Kidney (tissue), 14 donors: ENCODE measurements around the gene CCDC27. TPM values are rescaled to one million over a fixed set of nuclear protein-coding genes. Genes with fewer than 3 reads are reported as not detected.
A peak's percentile ranks its signal among the peaks of the same experiment; 100 is the strongest.

ENCODE experiments used
- DNase-seq, 5 donors: peaks; one replicate each; pipeline ENCODE4 v3.0.0-alpha.2; 2013 to 2020
- FAIRE-seq: peaks from 2 replicates; lab custom pipeline; 2012; peaks lifted over from hg19 to GRCh38; lab: Jason Lieb, UNC
- H3K27ac ChIP-seq, 2 donors: one replicate each; pipeline ENCODE4 v1.7.0; 2013; ENCODE audit warnings: low read depth in 2 of 2, low read length in 2 of 2, inconsistent platforms in 1 of 2
- H3K27me3 ChIP-seq: one replicate; pipeline ENCODE4 v1.7.1; 2013; ENCODE audit warnings: low read length, inconsistent platforms; ENCODE audit not compliant: control insufficient read depth, insufficient read depth
- H3K36me3 ChIP-seq, 3 donors: one replicate each; pipeline versions ENCODE4 v1.7.0 to v1.7.1; 2013; ENCODE audit warnings: low read length in 3 of 3, control low read depth in 1 of 3, inconsistent platforms in 1 of 3; ENCODE audit not compliant: insufficient read depth in 3 of 3, control insufficient read depth in 2 of 3
- H3K4me1 ChIP-seq, 3 donors: one replicate each; pipeline versions ENCODE4 v1.7.0 to v1.7.1; 2013; ENCODE audit warnings: low read length in 3 of 3, inconsistent platforms in 1 of 3, low read depth in 1 of 3; ENCODE audit not compliant: control insufficient read depth in 2 of 3, insufficient read depth in 2 of 3
- H3K4me3 ChIP-seq, 3 donors: one replicate each; pipeline versions ENCODE4 v1.7.0 to v1.8.1; 2013; ENCODE audit warnings: low read length in 3 of 3, control low read depth in 1 of 3, inconsistent platforms in 1 of 3
- H3K9ac ChIP-seq, 3 donors: one replicate each; pipeline versions ENCODE4 v1.7.0 to v1.7.1; 2013; ENCODE audit warnings: low read length in 3 of 3, control low read depth in 1 of 3, inconsistent platforms in 1 of 3
- H3K9me3 ChIP-seq, 3 donors: one replicate each; pipeline versions ENCODE4 v1.7.0 to v1.7.1; 2013; ENCODE audit warnings: low read length in 3 of 3, control low read depth in 1 of 3, inconsistent platforms in 1 of 3; ENCODE audit not compliant: control insufficient read depth in 2 of 3, insufficient read depth in 1 of 3
- CTCF ChIP-seq: IDR thresholded peaks from 3 replicates; pipeline ENCODE4 v1.5.1; 2012; ENCODE audit warnings: mild to moderate bottlenecking, moderate library complexity, borderline replicate concordance; ENCODE audit not compliant: insufficient read depth; ENCODE audit errors: extremely low read depth
- intact Hi-C: fragments of 100-400 bp; cut with DNase I; formaldehyde crosslinking; loops from one replicate; pipeline ENCODE4 v1.11.1; 2022
- polyA plus RNA-seq: library from polyadenylated mRNA; stranded (reverse); fragments of 350-450 nt; fragmentation: Illumina TruSeq; extraction: RNeasy Lipid Tissue Mini Kit (QIAGEN cat#74804); gene quantifications from one replicate; pipeline ENCODE4 v1.2.3, GENCODE V29; 2014; ENCODE audit warnings: low read depth, low replicate concordance; ENCODE audit not compliant: insufficient read depth
- total RNA-seq: library from RNA; stranded (reverse); fragmentation: NEBNext Ultra II Directional; extraction: Animal tissue kit (Norgen Biotek cat#: 25700); gene quantifications from one replicate; pipeline ENCODE4 v1.2.1, GENCODE V29; 2021
- donor health status: control.
- donor health status: control.
- donor health status: control.
- donor health status: control.
- donor health status: control.
- donor health status: DM: yes; HTN: yes; CAD: no.
- donor health status: Normal renal cell carcinoma (clear cell type).

Gene CCDC27
- total and polyA plus RNA-seq, 2 donors from 2014 or later = not detected

DNA sequence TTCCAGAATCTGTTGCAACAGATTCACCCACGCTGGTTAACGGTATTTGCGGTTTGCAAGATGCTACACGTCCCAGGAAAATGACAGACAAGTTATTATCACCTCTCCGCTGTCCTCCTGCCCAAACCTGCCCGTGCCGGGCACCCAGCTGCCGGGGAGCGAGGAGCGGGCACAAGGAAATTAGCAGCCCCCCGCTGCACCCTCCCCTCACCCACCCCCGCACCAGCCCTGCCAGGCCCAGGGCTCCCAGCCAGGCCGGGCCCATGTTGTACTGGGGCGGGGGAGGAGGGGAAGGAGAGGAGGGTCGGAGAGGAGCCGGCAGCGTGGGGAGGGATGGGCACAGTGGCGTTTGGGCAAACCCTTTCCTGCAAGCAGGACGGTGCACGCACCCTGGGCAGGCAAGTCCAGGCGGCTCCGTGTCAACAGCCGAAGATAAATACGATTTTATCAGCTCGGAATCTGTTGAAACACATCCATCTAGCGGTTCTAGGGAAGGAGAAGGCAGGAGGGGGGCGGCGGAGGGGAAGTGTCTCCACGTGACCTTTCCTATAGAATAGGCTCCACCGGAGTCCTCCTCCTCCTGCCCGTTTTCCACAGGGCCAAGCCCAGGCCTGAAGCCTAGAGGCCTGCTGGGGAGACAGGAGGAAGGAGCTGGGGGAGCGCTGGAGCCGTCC lies 35.1 kb upstream of the CCDC27 start:
- no peak for TF ChIP-seq CTCF
- H3K9ac ChIP-seq = no peak overlapping the region
- H3K36me3 ChIP-seq = no peaks in the 10 kb centered on the region
- no peaks in the 10 kb centered on the region for H3K27me3 ChIP-seq
- H3K4me1 ChIP-seq = no peaks in the 10 kb centered on the region
- DNase-seq (no peak), FAIRE-seq (no peak)
- H3K9me3 ChIP-seq = no peaks in the 10 kb centered on the region
- intact Hi-C loops = no loop called here
- no peak overlapping the region for H3K4me3 ChIP-seq
- H3K27ac ChIP-seq = no peak overlapping the region

DNA sequence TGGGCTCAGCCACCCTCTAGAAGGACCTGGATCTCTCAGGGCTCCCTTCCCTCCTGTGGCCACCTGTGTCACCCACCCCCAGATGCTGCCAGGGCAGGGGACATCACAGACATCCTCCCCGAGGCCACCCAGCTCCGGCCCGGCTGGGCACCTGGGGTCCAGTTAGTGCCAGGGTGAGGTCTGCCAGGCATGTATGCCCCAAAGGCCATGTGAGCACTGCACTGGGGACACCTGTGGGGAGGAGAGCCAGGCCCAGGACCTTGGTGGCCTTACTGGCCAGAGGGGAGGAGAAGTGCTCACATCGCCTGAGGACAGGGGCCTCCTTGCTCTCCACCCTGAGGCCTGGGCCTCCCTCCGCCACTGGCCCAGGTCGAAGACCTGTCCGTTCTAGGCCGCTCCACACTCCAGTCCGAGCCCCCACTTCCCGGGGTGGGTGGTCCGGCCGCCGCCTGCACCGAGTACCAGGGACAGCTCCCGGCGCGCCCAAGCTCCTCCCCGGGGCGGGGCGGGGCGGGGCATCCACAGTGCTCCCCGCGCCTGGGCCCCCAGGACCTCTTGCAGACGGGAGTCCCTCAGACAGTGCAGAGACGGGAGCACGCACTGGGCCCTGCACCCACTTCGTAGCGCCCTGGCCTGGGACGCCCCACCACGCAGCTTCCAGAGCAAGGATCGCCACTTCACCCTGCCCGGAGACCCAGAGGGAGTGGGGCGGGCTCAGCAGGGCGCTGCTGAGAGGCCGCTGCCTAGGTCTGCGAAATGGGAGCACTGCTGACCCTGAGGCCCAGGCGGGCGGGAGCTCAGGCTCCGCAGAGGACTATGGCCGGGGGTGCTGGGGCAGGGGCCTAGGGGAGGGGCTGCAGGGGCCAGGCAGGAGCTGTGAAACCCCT lies 34.3 kb upstream of the CCDC27 start:
- FAIRE-seq (no peak), DNase-seq (peak in 4 of 5 donors; percentile 55 to 75 (median 73))
- Histone ChIP-seq H3K9me3 (no peaks in the 10 kb centered on the region), H3K27ac (no peak overlapping the region), H3K36me3 (no peaks in the 10 kb centered on the region), H3K27me3 (no peaks in the 10 kb centered on the region), H3K9ac (no peak overlapping the region), H3K4me1 (no peaks in the 10 kb centered on the region), H3K4me3 (no peak overlapping the region)
- TF ChIP-seq CTCF = no peak
- intact Hi-C loops = no loop called here

DNA sequence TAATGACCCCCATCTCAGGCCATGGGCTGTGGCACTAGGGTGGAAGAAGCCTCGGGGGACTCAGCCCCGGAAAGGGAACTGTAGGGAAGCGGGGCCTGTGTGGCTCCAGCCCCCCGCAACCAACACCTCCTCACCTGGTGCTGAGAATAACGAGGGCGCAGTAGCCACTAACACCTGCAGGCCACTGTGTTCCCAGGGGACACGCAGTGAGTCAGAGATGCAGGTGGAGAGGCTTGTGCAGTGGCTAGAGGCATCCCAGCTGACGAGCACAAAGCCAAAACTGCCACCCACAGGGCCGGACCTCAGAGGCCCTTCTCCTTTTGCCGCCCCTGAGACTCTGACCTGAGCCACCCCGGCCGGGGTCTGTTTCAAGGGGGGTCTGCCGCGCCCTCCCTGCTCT lies 33.5 kb upstream of the CCDC27 start:
- no peak for FAIRE-seq

More for the DNA sequence above, 33.5 kb upstream of the CCDC27 start:
- Histone ChIP-seq H3K36me3 (no peaks in the 10 kb centered on the region), H3K9ac (no peak overlapping the region), H3K9me3 (no peaks in the 10 kb centered on the region), H3K27ac (no peak overlapping the region), H3K4me1 (no peaks in the 10 kb centered on the region), H3K4me3 (no peak overlapping the region), H3K27me3 (no peaks in the 10 kb centered on the region)
- intact Hi-C loops = no loop called here
- no peak for DNase-seq
- no peak for TF ChIP-seq CTCF
